HG03558 (cell line): ENCODE data around the gene CALM1.
"Not testable (repeated sequence)": the region's sequence is repeated elsewhere in the genome, so short reads cannot be mapped to it uniquely, and the experiment has no call there.

ENCODE experiments used
- ATAC-seq: cut with Tn5 transposase; IDR thresholded peaks from one replicate; pipeline ENCODE4 v1.9.1; 2021; ENCODE audit warnings: moderate number of reproducible peaks; ENCODE audit not compliant: unreplicated experiment; ENCODE audit errors: extremely low read depth

CALM1 gene

DNA sequence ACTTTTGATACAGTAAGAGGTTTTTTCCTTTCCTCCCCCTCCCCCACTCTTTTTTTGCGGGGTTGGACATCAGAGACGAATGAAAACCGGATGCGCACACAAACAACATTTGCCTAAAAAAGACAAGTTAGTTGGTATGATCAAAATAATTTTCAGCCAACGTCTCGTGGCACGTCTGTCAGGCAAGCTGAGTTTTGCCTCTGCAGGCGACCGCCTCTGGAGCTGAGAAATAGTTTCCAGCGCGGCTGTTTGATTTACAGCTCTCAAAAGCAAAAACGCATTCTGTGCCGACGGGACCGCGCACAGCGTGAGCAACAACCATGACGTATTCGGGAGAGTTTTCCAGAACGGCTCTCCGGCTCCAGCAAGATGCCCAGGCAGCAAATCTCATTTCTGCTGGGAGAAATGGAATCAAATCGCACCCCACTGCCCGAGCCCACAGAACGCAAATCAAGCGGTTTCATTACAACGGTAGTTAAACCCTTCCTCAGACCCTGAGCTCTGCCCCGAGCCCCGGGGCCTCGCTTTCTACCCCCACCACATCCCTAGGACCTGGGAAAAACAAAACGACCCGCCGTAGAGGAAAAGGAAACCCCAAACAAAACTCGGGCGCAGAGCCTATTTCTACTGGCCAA lies 14.2 kb upstream of the CALM1 start:
- no peak for ATAC-seq

DNA sequence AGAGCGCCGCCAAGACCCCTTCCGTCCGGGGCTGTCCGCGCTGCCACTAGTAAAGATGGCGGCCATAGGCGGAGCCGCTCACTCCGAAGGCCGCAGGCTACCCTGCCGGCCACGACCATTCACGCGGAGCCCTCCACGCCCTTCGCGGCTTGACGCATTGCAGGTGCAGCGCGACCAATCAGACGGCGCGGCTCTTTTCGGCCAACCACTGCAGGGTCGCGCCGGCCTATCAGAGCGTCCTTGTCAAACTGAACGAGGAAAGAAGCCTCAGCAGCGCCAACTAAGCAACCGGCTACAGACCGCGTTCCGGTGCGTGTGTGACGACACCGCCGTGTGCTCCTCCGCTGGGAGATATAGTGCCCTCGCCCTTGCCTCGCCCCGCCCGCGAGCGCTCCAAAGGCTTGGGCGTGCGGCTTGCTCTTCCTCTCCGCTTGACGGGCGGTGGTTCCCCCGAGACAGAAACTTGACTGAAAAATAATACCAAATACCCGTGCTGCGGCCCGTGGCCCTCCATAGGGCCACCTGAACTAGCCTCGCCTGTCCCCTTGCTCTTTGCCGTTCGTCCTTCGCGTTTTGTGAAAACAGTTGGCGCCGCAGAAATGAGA lies 13.6 kb upstream of the CALM1 start:
- peak; percentile 88 for ATAC-seq

DNA sequence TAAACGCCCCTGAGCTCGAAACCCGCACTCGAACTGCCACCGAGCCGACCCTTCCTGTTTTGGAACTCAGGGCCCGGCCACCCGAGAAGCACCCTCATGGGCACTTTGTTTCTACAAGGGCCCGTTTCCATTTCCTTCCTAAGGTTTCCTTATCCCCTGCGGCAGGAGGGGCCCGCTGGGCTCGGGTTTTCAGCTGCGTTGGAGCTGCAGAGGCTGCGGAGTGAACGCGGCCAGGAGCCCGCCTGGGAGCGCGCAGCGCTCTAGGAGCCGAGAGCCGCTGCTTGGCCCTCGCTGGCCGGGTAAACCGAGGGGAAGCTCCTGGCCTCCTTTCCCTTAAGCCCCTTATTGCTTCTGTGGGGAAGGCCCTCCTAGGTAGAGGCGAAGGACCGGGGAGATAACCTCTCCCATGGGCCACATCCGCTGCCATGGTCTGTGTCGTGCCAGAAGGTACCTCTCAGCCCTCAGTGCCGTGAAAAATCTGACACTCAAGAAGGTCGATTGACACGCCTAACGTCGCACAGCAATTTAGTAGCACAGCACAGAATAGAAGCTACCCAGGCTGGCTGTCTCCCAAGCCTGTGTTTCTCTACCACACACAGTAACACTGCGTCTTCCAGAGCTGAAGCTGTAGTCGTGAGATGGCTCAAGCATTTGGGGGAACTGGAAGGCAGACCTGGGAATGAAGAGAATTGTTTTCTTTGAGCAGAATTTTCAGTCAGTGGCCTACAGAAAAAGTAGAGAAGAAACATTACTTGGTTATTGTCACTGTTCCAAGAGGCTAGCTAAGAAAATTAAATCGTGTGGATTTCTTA lies 12.9 kb upstream of the CALM1 start:
- no peak for ATAC-seq

DNA sequence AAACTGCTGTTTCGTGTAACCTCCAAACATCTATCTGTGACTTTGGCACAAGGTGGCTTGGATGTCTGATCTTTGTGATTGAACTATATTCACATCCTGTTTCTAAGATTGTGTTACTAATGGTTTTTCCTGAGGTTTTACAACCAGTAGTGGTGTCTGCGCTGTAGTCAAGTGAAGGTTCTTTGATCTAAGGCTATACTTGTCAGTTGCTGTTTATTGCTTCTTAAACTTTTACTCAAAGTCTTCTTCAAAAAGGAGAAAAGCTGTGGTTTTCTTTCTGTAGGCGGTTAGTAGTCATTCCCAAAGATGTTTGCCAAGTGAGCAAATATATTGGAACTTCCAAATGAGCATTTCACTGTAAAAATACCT lies 12.3 kb upstream of the CALM1 start:
- ATAC-seq, result no peak

DNA sequence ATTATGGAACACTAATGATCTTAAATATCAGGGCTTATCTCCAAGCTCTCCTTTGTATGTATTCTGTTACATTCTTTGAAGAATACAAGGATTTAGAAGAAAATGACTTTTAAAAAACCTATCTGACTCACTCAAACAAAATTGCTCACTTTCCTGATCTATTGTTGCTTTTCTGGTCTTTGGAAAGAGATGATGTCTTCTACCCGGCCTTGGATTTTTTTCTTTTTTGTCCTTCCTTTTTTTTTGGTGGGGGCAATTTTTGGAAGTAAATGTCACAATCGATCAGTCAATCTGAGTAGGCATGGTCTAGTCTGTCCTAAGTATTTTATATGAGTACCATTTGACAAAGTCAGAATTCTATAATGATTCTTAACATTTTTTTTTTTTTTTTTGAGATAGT lies 10.5 kb upstream of the CALM1 start:
- no peak for ATAC-seq

DNA sequence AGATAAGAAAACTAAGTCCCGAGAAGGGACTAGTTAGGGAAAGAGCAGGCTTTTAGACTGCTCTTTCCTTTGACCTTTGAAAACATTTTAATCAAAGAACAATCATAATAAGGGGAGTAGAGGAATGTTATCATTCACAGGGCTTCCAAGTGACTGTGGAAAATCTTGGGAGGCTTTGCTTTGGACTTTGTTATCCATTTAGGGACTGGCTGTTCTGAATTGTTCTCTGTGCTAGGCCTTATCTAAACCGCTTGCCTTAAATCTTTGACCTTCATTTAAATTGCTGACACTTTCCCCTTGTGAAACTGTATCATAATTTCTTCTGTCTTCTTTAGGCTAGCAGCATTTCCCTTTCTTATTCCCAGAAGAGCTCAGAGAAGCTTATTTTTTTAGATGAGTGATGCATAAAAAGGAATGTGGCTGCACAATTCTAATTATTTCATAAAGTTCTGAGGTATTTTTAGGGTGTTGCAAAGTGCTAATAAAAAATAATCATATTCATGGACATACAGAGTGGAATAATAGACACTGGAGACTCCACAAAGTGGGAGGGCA lies 9.5 kb upstream of the CALM1 start:
- ATAC-seq, result no peak

DNA sequence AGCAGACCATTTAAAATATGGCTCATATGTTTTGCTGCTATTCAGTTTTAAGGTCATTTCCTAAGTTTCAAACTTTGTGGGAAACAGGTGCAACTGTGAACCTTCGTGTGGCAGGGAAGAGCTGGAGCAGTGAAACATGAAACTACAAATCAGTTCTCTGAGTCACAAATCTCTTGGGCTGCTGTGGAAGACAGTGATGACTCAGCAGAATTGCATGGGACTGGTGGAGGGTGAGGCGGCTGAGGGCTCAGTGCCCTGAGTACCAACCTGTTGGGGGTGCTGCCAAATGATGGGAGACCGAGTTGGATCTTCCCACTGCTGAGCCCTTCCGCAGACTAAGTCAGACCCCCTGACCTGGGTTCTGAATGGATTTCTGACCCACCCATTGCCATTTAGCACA lies 8.4 kb upstream of the CALM1 start:
- no peak for ATAC-seq

DNA sequence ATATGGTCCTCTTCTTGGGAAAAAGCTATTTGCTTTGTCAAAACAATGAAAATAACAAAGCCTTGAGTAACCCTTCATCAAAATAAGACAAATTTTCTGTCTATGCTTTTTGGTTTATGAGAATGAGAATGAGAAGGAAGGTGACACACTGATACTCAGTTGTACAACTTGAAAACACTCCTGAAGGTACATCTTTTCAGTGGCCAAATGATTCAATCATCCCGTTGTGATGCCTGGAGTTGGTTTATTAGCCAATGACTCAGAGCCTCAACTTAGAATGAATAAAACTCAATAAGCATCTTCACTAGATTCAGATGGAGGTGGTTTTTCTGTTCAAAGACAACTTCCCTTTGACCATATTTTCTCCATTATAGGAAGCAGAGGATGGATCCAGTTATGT lies 7.8 kb upstream of the CALM1 start:
- no peak for ATAC-seq

DNA sequence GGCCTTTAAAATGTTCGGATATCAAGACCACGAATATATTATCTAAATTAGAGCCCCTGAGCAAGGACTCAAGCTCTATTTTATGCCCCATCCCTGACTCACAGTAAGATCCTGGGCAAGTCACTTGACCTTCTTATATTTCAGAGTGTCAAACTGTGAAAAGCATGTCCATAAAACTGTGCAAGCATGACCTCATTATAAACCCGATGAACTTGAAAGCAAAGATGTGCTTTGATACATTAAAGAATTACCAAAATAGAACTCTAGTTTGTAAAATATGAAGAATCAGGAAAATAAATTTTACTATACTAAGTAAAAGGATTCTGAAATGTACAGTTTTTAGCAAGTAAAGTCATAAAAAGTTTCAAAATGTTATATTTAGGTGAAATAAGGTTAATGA lies 2.9 kb upstream of the CALM1 start:
- ATAC-seq, result no peak

DNA sequence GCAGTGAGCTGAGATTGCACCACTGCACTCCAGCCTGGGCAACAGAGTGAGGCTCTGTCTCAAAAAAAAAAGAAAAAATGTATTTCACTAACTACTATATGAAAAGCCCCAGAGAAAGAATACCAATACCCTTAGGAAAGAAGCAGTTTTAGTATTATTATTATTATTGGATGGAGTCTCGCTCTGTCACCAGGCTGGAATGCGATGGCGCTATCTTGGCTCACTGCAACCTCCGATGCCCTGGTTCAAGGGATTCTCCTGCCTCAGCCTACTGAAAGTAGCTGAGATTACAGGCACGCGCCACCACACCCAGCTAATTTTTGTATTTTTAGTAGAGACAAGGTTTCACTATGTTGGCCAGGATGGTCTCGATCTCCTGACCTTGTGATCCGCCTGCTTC lies 2.0 kb upstream of the CALM1 start:
- not testable (repeated sequence) for ATAC-seq

DNA sequence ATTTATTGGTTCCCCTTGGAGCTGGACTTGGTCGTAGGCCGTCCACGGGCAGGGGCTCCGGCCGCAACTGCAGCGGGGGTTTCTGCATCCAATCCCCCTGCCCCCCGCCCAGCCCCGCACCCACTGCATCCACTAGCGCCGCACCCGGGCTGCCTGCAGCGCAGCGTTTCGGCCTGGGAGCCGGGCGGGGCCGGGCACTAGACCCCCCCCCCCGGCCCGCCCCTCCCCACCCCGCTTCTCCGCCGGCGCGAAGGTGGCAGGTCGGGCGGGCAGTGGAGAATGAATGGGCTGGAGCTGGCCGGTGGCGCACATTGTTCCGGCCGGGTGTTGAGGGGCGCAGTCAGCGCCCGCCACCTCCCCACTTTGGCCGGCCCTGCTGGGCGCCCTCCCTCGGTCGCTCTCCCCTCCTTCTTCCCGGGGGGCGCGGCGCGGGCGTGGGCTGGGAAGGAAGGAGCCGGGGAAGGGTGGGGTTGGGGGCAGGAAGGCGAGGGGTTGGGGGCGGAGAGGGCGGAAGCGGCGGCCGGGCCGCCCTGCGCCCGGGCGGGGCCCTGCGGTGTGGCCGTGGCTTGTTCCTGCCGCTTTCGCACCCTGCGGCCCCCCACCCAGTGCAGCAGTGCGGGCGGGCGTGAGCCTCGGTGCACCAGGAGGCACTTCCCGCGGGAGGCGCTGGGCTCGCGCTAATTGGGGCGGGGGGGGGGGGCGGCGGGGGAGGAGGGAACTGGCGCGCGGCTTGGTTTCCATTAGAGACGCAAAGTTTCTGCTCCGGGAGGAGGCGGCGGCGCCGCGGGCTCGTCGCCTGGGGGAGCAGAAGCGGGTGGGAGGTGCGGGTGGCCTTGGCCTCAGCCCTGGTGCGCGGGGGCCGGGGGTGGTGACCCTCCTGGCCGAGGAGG lies 841 bp downstream of the CALM1 start:
- no peak for ATAC-seq

DNA sequence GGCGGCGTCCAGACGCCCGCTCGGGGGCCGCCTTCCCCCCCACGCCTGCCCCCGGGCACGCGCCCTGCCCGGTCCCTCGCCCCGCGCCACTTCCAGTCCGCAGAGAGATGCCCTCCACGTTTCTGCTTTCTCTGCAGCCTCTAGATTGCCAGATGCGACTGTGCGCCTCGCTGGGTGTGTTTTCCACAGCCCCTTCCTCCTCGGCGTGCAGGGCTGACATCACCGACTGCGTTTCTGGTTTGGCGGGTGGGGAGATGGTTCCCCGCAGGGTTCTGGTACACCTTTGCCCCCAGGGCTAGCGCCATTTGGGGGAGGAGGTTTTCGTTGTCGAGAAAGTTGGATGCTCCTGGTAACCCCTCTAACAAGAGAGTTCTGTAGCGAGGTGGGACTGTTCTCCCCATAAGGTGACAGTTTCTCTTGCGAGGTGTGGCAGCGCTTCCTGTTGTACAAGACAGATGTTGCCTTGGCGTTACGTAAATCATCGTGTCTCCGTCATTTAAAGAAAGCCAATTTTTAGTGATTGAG lies 1.5 kb downstream of the CALM1 start:
- ATAC-seq, result no peak

DNA sequence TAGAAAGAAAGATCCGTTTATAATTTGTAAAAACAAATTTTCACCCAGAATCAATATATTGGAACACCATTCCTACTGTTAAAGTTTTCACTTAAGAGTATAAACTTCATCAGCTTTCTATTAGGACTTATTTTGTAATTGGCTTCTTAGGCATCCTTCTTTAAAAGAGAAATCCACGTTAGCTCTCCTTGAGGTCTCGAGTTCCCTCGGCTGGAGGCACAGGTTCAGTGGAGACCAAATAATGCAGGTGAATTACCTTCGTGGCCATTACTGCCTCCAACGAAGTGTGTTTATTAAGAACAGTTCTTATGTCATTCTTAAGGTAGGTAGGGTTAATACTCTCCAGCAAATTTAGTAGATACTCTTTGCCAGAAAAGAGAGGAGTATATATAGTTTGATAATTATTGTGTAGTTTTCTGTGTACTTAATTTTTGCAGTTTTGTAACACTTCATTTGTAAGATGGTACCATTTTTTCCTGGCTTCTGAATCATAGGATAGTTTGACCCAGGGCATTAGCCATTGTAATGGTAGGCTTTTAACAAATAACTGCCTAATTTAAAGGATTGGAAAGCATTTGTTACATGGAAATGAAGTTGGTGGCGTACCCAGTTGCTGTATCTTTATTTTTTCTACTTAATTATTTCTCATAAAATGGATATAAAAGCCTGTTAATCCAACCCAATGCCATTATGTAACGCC lies 2.2 kb downstream of the CALM1 start:
- no peak for ATAC-seq

DNA sequence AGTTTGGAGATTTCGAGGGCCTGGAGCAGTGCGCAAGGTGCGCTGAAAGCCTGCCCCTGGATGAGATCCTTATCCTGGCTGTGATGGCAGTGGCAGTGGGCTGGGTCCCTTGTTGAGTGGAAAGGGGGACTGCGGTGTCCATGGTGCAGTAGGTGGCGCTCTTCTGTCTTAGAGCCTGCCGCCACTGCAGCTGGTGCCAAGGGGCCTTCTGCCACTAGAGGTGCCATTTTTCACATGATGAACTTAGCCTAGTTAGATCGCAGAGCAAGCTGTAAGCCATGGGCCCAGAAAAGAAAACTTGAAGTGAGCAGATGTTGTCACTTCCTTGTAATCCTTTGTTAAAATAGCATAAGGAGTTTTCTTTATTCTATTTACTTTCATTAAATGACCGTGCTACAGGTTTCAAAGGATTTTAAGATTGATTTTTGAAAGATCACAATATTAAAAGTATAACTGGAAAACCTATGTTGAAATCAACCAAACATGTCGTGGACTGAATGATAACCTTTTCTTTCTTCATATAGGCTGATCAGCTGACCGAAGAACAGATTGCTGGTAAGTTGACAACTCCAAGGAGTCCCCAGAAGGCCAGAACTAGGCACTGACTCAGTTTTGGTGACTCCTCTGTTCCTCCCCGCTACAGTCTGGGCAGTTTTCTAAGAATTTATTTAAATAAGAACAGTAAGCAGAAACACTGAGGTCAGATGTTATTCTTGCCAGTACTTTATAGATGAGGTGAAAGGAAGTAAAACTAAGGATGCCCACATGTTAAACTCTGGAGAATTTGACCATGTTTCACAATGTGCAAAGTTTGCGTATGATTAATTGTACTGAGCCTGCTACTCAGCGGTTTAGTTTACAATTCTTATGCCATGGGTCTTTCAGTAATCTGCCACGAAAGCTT lies 3.0 kb downstream of the CALM1 start:
- peak; percentile 35 for ATAC-seq

DNA sequence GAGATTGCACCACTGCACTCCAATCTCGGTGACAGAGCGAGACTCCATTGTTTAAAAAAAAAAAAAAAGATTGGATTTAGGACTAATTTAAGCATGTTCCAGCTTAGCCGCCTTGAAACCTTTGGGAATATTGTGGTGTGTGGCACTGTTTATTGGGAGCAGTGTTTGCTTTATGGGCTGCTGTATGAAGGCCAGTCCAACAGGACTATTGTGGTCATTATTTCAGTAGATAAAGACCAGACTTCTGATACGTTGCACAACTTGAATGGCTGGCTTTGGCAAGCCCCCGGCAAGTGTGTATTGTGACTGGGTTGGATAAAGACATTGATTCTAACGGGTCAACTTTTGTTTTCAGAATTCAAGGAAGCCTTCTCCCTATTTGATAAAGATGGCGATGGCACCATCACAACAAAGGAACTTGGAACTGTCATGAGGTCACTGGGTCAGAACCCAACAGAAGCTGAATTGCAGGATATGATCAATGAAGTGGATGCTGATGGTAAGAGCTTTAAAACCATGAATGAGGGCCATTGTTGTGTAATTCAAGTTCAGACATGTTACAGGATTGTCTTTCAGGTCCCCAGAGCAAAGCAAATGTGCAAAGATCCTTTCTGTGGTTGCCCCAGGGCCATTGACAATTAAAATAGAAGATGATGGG lies 4.2 kb downstream of the CALM1 start:
- no peak for ATAC-seq

DNA sequence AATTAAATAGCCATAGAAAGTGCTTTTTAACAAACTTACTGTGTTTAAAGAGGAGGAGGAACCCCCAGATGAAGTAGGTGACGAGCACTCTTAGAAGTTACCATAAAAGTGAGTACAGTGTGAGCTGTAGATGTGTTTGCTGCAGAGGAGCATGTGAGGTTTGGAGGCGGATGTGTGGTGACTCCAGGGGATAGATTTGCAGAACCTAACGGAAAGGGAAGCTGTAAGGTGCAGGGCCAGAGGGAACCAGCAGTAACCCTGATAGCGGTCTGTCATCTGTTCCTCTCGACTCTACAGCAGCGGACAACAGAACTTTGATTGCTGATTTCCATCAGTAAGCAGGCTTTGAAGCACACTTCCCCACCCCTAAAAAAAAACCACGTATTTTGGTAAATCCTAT lies 5.2 kb downstream of the CALM1 start:
- ATAC-seq, result no peak

DNA sequence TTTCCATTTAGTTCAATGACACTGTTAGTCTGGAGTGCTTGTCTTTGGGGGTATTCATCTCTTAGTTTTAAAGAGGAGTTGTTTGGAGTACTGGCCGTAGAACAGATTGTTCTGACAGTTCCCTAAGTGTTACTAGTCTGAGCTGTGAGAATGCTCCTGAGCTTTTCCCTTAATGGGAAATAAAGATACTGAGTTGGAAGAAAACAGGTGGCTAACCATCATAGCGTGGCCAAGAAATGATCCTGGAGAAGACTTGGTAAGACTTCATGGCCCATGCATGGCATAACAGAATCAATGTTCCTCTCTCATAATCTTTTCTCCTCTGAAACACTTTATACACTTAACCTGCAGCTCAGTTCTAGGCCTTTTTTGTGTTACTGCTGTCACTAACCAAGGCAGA lies 6.2 kb downstream of the CALM1 start:
- no peak for ATAC-seq

DNA sequence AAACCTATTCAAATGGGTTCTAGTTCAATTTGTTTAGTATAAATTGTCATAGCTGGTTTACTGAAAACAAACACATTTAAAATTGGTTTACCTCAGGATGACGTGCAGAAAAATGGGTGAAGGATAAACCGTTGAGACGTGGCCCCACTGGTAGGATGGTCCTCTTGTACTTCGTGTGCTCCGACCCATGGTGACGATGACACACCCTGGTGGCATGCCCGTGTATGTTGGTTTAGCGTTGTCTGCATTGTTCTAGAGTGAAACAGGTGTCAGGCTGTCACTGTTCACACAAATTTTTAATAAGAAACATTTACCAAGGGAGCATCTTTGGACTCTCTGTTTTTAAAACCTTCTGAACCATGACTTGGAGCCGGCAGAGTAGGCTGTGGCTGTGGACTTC lies 8.3 kb downstream of the CALM1 start:
- ATAC-seq, result no peak
